DMS153 treated with DMSO at 0.1 percent for 48 hours (cell line): ENCODE data around the gene CALCA.

Experiments used
- DNase-seq: peaks from one replicate; lab custom pipeline; 2025; ENCODE audit not compliant: unreplicated experiment; lab: John Stamatoyannopoulos, UW

The CALCA gene

DNA sequence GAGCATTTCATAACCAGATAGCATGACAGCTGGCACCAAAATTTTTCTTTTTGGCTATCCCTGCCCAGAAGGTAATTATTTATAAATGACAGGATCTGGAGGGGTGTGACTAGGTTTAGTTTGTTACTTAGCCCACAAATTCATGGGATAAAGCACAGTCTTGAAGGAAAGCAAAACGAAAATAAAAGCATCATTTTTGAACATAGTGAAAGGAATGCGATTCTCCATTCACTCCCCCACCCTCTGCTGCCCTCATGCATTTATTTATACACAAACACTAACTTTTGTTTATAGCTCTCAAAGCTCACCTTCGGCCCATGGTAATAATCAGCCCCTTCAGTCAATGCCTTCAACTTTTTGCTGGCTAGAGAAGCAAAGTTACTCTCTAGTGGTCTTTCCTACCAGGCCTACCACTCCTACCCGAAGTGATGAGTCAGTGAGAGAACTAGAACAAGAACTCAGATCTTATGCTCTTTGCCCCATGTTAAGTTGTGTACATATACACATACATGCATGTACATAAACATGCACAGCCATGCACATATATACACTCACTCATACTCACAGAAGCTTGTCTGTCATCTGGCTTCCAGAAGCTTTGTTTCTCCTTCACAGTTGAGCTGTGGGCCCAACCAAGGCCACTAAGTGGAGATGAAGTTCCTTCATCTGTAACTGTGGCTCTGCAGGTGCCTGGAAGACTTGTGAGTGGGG, 22.6 kb downstream of the CALCA start:
- DNase-seq: no peak

DNA sequence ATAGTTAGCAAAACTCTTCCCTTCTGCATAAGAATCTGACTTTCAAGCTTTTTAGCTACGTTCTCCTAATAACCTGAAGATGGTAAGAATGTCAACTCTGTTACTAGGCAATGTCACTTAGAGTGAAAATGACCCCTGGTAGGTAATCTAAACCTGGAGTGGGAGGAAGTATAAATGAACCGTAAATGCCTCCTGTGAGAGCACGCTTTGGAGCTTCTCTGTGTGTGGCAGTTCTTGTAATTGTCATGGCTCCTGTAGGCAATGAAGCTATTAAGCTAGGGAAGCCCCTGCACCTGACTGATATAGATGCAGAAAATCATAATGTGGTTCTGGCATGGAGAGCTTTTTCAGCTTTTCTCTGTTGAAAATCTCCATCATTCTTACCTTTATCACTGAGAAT, 29.4 kb downstream of the CALCA start:
- DNase-seq: no peak

DNA sequence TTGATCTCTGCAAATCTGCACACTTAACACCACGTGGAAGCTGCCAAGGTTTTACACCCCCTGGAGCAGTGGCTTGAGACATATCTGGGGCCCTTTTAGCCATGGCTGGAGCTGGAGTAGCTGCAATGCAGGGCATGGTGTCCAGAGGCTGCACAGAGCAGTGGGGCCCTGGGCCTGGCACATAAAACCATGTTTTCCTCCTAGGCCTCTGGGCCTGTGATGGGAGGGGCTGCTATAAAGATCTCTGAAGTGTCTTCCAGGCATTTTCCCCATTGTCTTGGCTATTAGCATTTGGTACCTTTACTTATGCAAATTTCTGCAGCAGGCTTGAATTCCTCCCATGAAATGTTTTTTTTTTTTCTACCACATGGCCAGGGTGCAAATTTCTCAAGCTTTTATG, 33.2 kb downstream of the CALCA start:
- DNase-seq: no peak

DNA sequence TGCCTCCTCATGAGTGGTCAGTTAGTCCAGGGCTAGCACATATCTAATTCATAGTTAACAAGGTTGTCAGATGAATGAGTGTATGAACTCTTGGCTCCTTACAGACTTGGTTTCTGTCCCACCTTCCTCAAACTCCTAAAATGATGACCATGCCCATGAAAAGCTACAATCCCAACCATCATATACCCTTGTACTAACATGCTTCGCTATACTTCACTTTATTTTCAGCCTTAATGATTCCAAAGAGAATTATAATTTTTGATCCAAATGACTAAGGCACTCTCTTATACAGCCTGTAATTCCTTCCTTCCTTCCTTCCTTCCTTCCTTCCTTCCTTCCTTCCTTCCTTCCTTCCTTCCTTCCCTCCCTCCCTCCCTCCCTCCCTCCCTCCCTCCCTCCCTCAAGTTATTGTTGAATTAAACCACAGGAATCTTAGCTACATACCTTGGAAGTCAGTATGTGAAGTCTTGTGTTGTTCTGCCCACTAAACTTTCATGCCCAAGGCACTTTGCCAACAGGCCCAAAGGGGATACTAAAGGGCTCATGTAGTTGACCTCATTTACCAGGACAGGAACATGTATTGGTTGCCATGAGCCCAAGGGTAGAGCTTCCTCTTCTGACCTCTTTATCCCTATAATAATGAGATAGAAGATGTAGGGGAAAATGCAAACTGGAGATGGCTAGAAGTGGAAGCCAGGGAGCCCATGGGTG, 37.4 kb downstream of the CALCA start:
- DNase-seq: no peak

DNA sequence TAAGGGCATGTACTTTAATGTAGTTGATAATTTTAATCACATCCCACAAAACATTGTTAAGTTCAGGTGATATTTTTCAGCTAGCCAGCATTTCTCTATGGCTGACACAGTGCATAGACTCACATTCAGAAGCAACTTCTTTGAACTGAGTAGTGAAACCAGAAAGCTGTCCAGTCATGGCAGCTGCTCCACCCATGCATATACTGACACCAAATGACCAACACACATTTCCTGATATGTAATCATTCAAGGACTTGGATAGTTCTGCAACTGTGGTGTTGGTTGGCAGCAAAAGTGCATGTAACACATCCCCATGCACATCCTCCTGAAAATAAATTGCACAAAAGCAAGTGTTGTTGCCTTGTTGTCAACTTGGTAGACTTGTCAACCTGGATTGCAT, 39.7 kb downstream of the CALCA start:
- no peak for DNase-seq

DNA sequence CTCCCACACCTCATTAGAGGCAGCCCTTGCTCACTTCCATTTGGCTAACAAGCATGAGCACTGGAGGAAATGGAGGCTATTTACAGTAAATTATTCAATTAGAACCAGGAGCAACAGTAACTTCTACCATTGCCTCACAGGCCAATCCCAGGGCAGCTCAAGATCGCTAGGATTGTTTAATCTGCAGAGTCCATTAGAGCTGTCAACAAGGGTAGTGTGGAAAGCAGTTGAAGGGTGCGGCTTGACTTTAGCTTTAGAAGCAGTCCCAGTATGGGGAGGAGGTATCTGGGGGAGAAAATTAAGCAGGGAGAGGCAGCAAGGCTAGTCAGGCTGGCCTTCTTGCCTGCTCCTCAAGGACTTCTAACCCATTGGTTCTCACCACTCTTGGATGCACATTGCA, 41.8 kb downstream of the CALCA start:
- no peak for DNase-seq

DNA sequence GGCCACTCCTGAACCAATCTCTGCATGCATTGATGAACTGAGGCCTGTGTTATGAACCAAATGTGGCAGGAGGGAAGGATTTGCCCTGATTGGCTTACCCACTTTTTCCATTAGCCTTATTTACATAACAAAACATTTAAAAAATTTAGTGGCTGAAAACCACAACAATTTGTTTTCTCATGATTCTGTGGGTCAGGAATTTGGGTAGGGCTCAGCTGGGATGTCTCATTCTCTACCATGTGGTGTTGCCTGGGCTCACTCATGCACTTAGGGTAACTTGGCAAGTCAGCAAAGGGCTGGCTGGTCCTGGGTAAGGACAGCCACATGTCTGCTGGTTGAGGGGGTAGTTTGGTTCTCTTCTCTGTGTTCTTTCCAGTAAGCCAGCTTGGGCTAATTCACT, 45.0 kb downstream of the CALCA start:
- DNase-seq: no peak

DNA sequence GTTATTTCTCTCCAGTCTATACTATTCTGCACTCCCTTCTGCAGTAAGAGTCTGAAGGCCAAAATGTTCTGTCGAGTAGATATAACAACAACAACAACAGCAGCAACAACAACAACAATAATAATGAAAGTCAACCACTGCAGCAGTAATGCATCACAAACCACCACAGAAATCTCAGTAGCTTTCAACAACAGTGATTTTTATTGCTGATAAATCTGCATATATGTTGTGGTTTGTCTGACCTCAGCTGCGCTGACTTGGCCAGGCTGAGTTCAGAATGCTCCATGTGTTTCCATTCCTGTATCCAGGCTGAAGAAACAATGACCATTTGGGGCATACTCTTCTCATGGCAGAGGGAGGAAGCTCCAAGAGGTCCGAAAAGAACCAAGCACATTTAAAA, 47.8 kb downstream of the CALCA start:
- no peak for DNase-seq
